Neural cell (in vitro differentiated cells): ENCODE results near the gene KCNS3. TPM values are rescaled to one million over a fixed set of nuclear protein-coding genes. Genes with fewer than 3 reads are reported as not detected.

Experiments used
- H2AFZ ChIP-seq: fragments of 200-600, 300-800 bp; sonication (generic), shearing (Covaris generic); 2 replicates; pipeline ENCODE4 v1.6.0; 2014; ENCODE audit warnings: low read depth, mild to moderate bottlenecking, antibody characterized with exemption, low read length, moderate library complexity
- H3F3A ChIP-seq: fragments of 200-600 bp; shearing (Covaris generic); 2 replicates; pipeline ENCODE4 v1.6.1; 2016; ENCODE audit warnings: mild to moderate bottlenecking, moderate library complexity, mixed read lengths, antibody characterized with exemption, low read length; ENCODE audit not compliant: insufficient read depth, poor library complexity, severe bottlenecking
- H3K27ac ChIP-seq: fragments of 200-600, 300-800 bp; sonication (generic), shearing (Covaris generic); 2 replicates; pipeline ENCODE4 v1.5.1; 2014; ENCODE audit warnings: mild to moderate bottlenecking, low read length, moderate library complexity
- H3K27me3 ChIP-seq: fragments of 300-800, 200-600 bp; sonication (generic), shearing (Covaris generic); 2 replicates; pipeline ENCODE4 v1.6.0; 2014; ENCODE audit warnings: mild to moderate bottlenecking, low read depth, low read length, moderate library complexity; ENCODE audit not compliant: insufficient read depth
- H3K36me3 ChIP-seq: fragments of 300-800, 200-600 bp; sonication (generic), shearing (Covaris generic); 2 replicates; pipeline ENCODE4 v1.5.1; 2014; ENCODE audit warnings: mild to moderate bottlenecking, antibody characterized with exemption, low read length, moderate library complexity; ENCODE audit not compliant: insufficient read depth
- H3K4me2 ChIP-seq: fragments of 300-800, 200-600 bp; sonication (generic), shearing (Covaris generic); 2 replicates; pipeline ENCODE4 v1.6.0; 2014; ENCODE audit warnings: mild to moderate bottlenecking, low read length
- H3K4me3 ChIP-seq: fragments of 300-800, 200-600 bp; sonication (generic), shearing (Covaris generic); 2 replicates; pipeline ENCODE4 v1.5.1; 2014; ENCODE audit warnings: mild to moderate bottlenecking, low read length, moderate library complexity
- H3K79me2 ChIP-seq: fragments of 200-600 bp; shearing (Covaris generic); replicated peaks from 2 replicates; pipeline ENCODE4 v1.6.0; 2014; ENCODE audit warnings: mild to moderate bottlenecking, low read length, moderate library complexity; ENCODE audit not compliant: insufficient read depth
- H3K9ac ChIP-seq: fragments of 300-800, 200-600 bp; sonication (generic), shearing (Covaris generic); 2 replicates; pipeline ENCODE4 v1.6.1; 2016; ENCODE audit warnings: mild to moderate bottlenecking, low read length, mixed read lengths
- H3K9me2 ChIP-seq: fragments of 200-600 bp; shearing (Covaris generic); 2 replicates; pipeline ENCODE4 v1.6.1; 2016; ENCODE audit warnings: mild to moderate bottlenecking, low read length, mixed read lengths; ENCODE audit not compliant: insufficient read depth
- H3K9me3 ChIP-seq: fragments of 200-600, 300-800 bp; sonication (generic), shearing (Covaris generic); 2 replicates; pipeline ENCODE4 v1.6.1; 2016; ENCODE audit warnings: mild to moderate bottlenecking, mixed run types, low read length, moderate library complexity, mixed read lengths
- H4K20me1 ChIP-seq: fragments of 200-600 bp; shearing (Covaris generic); 2 replicates; pipeline ENCODE4 v1.6.1; 2016; ENCODE audit warnings: mild to moderate bottlenecking, mixed run types; ENCODE audit not compliant: insufficient read depth
- EP300 ChIP-seq: fragments of 450-650 bp; conservative IDR thresholded peaks from 2 replicates; pipeline ENCODE4 v1.6.1; 2014; ENCODE audit warnings: antibody characterized with exemption, mild to moderate bottlenecking, moderate library complexity; ENCODE audit not compliant: poor library complexity, severe bottlenecking
- EZH2 ChIP-seq: fragments of 200-600, 300-800 bp; shearing (Covaris generic), sonication (generic); IDR thresholded peaks from 2 replicates; pipeline ENCODE4 v1.6.1; 2014; ENCODE audit warnings: antibody characterized with exemption, low read length, borderline replicate concordance, mild to moderate bottlenecking; ENCODE audit not compliant: insufficient read depth, poor library complexity, severe bottlenecking
- MXI1 ChIP-seq: fragments of 450-650 bp; conservative IDR thresholded peaks from 2 replicates; pipeline ENCODE4 v1.6.1; 2014; ENCODE audit warnings: antibody characterized with exemption, mild to moderate bottlenecking; ENCODE audit not compliant: poor library complexity, severe bottlenecking
- POLR2AphosphoS5 ChIP-seq: IDR thresholded peaks from 2 replicates; pipeline ENCODE4 v1.6.1; 2012
- RAD21 ChIP-seq: fragments of 450-650 bp; conservative IDR thresholded peaks from 2 replicates; pipeline ENCODE4 v1.6.1; 2014; ENCODE audit warnings: antibody characterized with exemption, mild to moderate bottlenecking, moderate library complexity
- SMC3 ChIP-seq: fragments of 450-650 bp; conservative IDR thresholded peaks from 2 replicates; pipeline ENCODE4 v1.6.1; 2014; ENCODE audit warnings: antibody characterized with exemption, mild to moderate bottlenecking, moderate library complexity; ENCODE audit not compliant: poor library complexity
- TAF1 ChIP-seq: IDR thresholded peaks from 2 replicates; pipeline ENCODE4 v1.6.1; 2012; ENCODE audit warnings: low read depth
- polyA plus RNA-seq: library from polyadenylated mRNA; depleted of rRNA; stranded (reverse); fragments of >200 nt; gene quantifications from 2 replicates; pipeline ENCODE4 v1.2.3, GENCODE V29; 2014
- TF ChIP-seq, protein P1 (sequence below): fragments of 450-650 bp; IDR thresholded peaks from 2 replicates; pipeline ENCODE4 v1.5.1; 2014; ENCODE audit warnings: antibody characterized with exemption, mild to moderate bottlenecking, moderate library complexity; ENCODE audit not compliant: poor library complexity, severe bottlenecking
- TF ChIP-seq, protein P2 (sequence below): IDR thresholded peaks from 2 replicates; pipeline ENCODE4 v1.6.1; 2012; ENCODE audit warnings: borderline replicate concordance

Gene KCNS3
- polyA plus RNA-seq, 1 donor from 2014 or later, result 0.15 TPM

DNA sequence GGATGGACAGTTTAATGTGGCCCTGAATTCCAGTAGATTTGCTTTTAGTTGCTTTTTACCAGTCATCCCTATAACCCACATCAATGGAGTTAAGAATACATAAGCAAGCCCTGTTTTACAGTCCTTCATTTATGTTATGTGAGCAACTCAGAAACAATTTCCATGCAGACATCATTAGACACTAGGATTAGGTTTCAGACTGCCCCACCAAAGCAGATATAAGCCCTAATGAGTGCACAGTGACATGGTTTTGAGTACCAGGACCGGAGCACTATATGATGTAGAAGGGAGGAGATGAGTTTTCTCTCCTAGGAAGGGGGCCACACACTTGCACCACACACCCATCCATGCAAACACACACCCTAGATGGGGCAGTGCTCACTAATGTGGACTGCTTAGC lies 15.5 kb downstream of the KCNS3 start:
- Histone ChIP-seq H3K4me3 (no peak overlapping the region), H3K9me3 (no peaks in the 10 kb centered on the region), H3K79me2 (no peaks in the 10 kb centered on the region), H3K27ac (no peak overlapping the region), H3K27me3 (no peaks in the 10 kb centered on the region), H3K9me2 (no peaks in the 10 kb centered on the region), H2AFZ (no peak overlapping the region), H3K36me3 (no peaks in the 10 kb centered on the region), H3K4me2 (no peak overlapping the region), H4K20me1 (no peaks in the 10 kb centered on the region), H3F3A (no peaks in the 10 kb centered on the region), H3K9ac (no peak overlapping the region)
- no peak for TF ChIP-seq EZH2
- no peak for TF ChIP-seq EP300

DNA sequence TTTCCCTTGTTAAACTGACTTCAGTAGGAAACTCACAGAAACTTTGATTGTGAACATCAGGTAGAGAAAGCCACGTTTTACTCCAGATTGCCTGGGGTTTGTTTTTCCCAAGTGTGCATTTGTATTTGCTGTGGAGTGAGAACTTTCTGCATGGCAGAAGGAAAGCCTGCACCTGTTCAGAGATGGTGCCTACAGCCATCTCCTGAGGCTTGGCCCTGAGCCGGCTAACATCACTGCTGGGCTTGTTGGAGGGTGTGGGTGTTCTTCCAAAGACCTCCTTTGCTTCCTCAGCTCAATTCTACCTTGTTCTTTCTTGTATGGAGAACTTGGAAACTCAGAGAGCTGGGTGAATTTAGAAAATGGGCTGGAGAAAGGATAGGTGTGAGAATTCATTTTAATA lies 16.1 kb downstream of the KCNS3 start:
- Histone ChIP-seq H3F3A (no peaks in the 10 kb centered on the region), H3K4me2 (no peak overlapping the region), H4K20me1 (no peaks in the 10 kb centered on the region), H3K9me3 (no peaks in the 10 kb centered on the region), H3K9me2 (no peaks in the 10 kb centered on the region), H3K27me3 (no peaks in the 10 kb centered on the region), H2AFZ (no peak overlapping the region), H3K79me2 (no peaks in the 10 kb centered on the region), H3K36me3 (no peaks in the 10 kb centered on the region), H3K4me3 (no peak overlapping the region), H3K27ac (no peak overlapping the region), H3K9ac (no peak overlapping the region)
- TF ChIP-seq, protein P1, sequence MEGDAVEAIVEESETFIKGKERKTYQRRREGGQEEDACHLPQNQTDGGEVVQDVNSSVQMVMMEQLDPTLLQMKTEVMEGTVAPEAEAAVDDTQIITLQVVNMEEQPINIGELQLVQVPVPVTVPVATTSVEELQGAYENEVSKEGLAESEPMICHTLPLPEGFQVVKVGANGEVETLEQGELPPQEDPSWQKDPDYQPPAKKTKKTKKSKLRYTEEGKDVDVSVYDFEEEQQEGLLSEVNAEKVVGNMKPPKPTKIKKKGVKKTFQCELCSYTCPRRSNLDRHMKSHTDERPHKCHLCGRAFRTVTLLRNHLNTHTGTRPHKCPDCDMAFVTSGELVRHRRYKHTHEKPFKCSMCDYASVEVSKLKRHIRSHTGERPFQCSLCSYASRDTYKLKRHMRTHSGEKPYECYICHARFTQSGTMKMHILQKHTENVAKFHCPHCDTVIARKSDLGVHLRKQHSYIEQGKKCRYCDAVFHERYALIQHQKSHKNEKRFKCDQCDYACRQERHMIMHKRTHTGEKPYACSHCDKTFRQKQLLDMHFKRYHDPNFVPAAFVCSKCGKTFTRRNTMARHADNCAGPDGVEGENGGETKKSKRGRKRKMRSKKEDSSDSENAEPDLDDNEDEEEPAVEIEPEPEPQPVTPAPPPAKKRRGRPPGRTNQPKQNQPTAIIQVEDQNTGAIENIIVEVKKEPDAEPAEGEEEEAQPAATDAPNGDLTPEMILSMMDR, result no peak
- TF ChIP-seq EP300 (no peak), EZH2 (no peak), SMC3 (no peak), RAD21 (no peak), TAF1 (no peak), MXI1 (no peak), POLR2AphosphoS5 (no peak)
- TF ChIP-seq, protein P2, sequence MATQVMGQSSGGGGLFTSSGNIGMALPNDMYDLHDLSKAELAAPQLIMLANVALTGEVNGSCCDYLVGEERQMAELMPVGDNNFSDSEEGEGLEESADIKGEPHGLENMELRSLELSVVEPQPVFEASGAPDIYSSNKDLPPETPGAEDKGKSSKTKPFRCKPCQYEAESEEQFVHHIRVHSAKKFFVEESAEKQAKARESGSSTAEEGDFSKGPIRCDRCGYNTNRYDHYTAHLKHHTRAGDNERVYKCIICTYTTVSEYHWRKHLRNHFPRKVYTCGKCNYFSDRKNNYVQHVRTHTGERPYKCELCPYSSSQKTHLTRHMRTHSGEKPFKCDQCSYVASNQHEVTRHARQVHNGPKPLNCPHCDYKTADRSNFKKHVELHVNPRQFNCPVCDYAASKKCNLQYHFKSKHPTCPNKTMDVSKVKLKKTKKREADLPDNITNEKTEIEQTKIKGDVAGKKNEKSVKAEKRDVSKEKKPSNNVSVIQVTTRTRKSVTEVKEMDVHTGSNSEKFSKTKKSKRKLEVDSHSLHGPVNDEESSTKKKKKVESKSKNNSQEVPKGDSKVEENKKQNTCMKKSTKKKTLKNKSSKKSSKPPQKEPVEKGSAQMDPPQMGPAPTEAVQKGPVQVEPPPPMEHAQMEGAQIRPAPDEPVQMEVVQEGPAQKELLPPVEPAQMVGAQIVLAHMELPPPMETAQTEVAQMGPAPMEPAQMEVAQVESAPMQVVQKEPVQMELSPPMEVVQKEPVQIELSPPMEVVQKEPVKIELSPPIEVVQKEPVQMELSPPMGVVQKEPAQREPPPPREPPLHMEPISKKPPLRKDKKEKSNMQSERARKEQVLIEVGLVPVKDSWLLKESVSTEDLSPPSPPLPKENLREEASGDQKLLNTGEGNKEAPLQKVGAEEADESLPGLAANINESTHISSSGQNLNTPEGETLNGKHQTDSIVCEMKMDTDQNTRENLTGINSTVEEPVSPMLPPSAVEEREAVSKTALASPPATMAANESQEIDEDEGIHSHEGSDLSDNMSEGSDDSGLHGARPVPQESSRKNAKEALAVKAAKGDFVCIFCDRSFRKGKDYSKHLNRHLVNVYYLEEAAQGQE, result no peak

DNA sequence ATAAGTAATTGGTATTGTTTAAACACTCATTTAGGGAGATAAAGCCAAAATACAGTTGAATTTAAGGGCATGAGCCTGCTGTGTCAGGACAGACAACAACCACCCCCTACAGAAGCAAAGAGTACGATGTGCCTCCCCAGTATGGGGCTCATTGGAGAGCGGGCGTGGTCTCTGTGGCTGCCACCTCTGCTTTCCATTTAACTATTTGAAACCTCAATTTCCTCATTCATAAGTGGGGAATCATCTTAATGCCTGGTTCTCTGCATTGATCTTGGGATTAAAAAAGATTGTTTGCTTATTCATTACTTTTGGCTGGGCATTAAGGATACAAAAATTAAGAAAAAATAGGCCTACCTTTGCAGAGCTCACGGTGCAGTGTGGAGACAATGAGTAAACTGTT lies 21.4 kb downstream of the KCNS3 start:
- no peak overlapping the region for H3K4me3 ChIP-seq

More for the DNA sequence above, 21.4 kb downstream of the KCNS3 start:
- H3K36me3 ChIP-seq, result no peaks in the 10 kb centered on the region
- no peak overlapping the region for H3K9ac ChIP-seq
- no peaks in the 10 kb centered on the region for H3K79me2 ChIP-seq
- no peak for TF ChIP-seq TAF1
- no peak for TF ChIP-seq SMC3
- TF ChIP-seq MXI1, result no peak
- no peak for TF ChIP-seq POLR2AphosphoS5
- TF ChIP-seq EP300, result no peak
- TF ChIP-seq, protein P2, result no peak
- no peak for TF ChIP-seq RAD21
- TF ChIP-seq EZH2, result no peak
- TF ChIP-seq, protein P1, result no peak
- no peaks in the 10 kb centered on the region for H3F3A ChIP-seq
- H2AFZ ChIP-seq, result no peak overlapping the region
- no peak overlapping the region for H3K4me2 ChIP-seq
- no peaks in the 10 kb centered on the region for H3K9me2 ChIP-seq
- no peaks in the 10 kb centered on the region for H3K9me3 ChIP-seq
- no peak overlapping the region for H3K27ac ChIP-seq
- no peaks in the 10 kb centered on the region for H3K27me3 ChIP-seq
- no peaks in the 10 kb centered on the region for H4K20me1 ChIP-seq
